DMS53 treated with DMSO at 0.1 percent for 48 hours (cell line): ENCODE data around the gene ANKRD44.

Experiments
- DNase-seq: peaks from one replicate; lab custom pipeline; 2025; ENCODE audit not compliant: unreplicated experiment; lab: John Stamatoyannopoulos, UW

ANKRD44 gene

DNA sequence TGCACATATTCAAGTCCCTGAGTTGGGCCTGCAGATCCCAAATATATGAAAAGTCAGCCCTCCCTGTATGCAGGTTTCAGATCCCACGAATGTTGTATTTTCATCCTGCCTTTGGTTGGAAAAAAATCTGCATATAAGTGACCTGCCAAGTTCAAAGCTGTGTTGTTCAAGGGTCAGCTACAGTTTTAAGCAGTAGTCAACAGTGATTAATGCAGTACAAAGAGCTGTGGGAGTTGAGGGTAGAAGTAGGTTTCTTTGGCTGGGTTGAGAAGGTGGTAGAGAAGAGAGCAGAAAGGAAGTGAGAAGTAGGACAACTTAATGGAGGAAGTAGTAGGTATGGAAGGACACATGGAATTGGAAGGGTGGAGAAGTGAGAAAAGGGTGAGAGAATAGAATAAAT, 127.9 kb downstream of the ANKRD44 start:
- DNase-seq, result no peak

DNA sequence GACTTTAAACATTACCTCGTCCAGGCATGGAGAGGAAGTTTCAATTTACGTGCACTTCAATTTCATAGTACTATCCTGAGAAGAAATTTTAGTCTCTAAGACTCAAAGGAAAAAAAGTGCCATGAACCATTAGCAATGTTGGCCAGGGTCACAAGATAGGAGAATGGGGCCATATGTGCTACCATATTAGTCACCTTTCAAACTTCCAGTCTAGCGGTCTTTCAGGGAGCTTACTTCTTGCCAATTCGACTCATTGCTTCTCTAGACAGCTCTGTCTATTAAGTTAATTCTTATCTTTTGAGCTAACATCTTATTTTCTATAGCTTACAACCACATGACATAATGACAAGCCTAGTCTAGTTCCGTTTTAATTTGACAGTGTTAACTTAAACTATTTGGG, 129.1 kb downstream of the ANKRD44 start:
- DNase-seq, result no peak

DNA sequence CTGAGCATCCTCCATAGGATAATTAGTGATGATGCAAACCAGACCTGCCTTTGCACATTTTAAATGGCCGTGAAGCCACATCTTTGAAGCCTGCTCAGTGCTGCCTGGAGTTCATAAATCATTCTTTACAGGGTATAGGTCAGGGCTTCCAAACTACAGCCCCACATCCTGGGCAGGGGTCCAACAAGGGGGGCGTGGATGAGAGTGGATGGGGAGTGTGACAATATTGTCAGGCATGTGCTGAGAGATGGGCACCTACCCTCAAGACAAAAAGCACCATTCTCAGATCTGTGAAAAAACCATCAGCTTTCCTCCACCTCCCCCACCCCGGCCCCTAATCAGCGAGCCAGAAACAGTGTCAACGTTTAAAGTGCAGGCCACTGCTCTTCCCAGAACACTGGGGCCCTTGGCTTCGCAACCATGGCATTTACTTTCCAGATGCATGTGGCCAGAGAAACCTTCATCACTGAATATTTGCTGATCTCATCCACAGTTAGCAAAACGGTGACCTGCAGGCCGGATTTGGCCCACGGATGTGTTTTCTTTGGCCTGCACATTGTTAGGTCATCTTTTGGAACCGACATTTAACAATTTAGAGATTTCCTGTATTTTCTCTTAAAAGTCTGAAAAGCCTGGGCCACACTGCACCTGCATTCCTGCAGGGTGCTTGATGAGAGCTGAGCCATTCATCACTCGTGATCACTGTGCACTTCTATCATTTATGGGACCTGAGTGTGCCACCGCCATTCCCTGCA, 130.7 kb downstream of the ANKRD44 start:
- DNase-seq, result no peak

DNA sequence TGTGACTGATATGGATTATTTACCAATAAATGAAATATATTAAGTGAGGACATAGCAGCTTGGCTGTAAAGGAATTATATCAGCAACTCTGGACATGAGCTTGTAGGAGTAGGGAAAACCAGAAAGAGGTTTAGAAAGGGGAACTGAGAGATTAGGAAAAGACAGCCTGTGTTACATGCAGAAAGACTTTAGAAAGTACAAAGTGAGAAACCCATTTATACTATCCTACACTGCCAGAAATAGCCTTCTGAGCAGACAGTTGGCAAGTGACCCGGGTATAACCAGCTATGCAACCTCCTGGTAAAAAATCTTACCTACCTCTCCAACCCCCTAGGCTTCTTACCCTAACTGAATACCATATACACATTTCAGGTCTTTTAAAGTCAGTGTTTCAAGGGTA, 134.1 kb downstream of the ANKRD44 start:
- no peak for DNase-seq

DNA sequence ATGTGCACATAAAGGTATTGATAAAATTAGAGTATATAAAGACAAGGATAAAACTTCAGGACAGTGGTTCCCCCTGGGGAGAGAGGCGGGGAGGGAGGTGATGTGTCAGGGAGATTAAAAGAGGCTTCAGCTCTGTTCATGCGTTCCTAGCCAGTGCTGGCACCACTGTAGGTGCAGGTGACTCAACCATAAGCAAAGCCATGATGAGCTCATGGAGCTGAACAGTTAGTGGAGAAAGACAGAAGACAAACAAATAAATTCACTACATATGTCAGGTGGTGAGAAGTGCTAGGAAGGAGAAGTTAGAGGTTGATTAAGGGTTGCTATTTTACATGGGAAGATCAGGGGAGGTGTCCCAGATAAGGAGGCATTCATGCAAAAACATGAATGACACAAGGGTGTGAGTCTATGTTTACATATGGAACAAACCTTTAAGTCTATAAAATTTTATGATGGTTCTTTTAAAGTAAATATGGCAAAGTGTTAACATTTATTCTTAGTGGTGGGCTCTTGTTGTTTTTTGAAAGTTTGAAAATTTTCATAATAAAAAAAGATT, 136.0 kb downstream of the ANKRD44 start:
- no peak for DNase-seq

DNA sequence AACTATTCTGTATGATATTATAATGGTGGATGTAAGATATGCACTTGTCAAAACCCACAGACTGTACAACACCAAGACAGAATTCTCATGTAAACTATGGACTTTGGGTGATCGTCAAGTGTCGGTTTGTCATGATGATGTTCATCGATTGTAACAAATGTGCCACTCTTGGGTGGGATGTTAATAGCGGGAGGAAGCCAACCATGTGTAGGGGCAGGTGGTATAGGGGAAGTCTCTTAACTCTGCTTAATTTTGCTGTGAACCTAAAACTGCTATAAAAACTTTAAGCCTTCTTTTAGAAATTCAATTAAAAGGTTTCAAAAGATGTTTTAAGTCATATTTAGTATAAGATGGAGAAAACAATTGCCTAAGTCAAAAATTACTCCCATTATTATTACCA, 139.0 kb downstream of the ANKRD44 start:
- no peak for DNase-seq

DNA sequence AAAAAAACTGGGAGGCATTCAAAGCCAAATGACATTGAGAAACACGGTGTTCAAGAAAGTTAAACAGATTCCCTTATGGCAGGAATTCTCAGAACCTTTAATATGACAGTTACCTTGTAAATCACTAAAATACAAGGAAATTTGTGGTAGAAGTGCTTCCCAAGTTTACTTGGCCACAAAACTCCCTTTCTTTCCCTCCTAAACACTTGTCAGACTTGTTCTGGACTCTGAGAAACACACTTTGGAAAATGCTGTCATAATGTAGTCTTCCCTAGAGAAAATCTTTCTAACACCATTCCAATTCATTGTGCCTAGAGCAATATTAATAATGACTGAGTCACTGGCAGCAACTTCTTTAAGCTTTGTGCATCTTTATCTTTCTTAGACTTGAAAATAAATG, 140.4 kb downstream of the ANKRD44 start:
- no peak for DNase-seq

DNA sequence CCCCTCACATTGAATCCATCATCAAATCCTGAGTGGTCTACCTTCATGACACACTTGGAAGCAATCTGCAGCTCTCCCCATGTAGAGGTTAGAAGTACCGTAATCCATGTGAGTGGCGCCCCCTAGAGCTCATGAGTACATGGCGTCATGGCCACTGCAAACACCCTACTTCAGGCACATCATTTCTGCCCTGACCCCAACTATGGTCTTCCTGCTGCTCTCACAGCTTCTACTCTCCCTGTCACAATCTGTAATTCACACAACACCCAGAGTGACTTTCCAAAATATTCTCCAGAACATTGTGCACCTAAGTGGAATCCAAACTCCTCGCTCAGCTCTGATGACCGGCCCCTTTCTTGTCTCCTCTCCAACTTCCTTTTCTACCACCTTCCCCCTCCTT, 141.9 kb downstream of the ANKRD44 start:
- peak; percentile 30 for DNase-seq

DNA sequence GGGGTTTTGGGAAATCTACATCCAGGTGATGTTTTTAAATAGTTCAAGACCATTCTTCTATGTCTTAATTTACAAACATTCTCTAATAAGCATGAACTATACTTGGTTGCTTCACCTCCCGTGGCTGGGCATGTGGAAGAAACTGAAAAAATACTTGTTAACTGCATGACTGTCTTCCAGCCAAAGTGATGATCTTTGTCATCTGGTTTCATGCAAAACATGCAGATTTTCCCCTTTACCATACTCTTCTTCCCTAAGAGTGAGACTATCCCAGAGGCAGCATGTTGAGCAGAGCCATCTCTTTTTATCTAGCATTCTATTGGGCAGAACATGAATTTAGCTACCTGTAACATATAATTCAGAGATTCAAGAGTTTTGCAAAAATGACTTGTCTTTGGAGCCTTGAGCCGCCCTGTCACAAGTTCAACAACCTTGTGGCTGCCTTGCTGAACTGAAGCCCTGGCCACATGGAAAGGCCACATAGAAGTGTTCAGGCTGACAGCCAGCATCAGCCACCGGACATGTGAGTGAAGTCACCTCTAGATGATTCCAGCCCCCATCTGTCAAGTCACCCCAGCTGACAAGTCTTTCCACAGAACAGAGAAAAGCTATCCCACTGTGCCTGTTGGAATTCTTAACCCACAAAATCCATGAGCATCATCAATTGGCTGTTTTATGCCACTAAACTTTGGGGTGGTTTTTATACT, 142.8 kb downstream of the ANKRD44 start:
- DNase-seq, result no peak

DNA sequence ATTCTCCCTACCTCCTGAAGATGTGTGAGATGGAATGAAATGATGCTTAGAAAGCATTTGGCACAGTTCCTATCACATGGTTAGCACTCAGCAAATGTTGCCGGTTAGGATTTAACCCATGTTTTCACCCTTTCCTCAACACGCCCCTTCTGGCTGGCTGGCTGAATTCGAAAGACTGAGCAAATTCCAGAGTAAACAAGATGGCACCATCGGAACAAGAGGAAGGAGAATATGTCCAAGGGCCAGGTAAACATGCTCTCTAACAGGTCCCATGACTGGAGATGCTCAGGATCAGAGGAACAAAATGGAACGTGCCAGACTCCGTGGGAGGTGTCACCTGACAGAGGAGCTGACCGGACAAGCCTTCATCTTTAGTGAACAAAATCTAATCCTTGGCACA, 145.6 kb downstream of the ANKRD44 start:
- peak; percentile 12 for DNase-seq

DNA sequence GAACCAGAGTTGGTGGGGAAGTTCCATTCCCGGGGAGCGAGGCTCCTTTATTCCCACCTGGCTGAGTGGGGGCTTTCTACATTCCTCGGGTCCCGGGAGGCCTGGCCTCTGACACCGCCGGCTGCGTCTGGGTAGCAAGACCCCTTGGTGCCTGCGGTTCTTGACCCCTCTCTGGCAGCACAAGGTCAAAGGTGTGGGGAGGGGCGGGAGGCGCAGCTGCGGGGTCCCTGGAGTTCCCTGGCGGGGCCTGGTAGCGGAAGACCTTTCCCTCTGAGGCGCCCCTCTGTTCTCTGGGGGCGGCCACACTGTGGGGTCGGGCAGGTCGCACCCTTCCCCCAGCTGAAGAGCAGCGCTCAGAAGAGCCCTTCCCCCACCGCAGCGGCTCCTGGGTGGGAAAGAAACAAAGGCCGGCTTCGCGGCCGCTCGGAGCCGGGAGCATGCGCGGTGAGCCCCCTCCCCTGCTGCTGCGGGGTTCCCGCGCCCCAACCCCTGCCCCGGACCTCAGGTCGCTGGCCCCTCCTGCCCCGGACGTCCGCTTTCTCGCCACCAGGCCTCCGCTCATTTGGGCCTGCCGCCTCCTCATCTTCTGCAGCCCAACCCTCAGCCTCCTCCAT, 146.3 kb downstream of the ANKRD44 start:
- no peak for DNase-seq

DNA sequence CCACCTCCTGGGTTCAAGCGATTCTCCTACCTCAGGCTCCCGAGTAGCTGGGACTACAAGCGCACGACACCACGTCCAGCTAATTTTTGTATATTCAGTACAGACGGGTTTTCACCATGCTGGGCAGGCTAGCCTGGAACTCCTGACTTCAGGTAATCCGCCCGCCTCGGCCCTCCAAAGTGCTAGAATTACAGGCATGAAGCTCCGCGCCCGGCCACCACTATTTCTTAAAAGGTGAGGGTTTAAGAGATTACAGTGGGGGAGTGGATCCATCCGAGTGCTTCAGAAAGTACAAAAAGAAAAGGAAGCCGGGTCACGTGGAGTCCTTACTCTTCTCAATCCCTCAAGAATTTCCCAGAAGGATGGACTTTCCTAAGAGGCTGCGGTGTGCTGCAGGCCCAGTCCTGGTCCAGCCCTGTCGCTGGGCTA, 146.9 kb downstream of the ANKRD44 start:
- DNase-seq, result no peak

DNA sequence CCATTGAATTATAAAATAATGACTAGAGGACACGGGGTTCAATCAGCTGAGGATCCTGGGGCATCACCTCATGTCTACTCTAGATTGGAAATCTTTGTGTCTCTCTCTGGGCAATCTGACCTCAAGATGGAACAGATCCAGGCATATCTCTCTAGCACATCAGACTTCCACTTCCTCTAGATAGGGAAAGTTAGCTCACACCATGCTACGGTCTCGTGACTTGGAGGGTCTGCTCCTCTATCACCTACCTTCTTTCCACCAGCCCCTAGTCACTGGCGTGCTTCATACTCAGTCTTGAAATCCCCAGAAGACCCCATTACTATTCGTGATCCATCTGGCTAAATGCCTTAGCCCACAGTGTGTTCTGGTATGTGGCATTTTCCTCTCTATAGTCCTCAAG, 148.8 kb downstream of the ANKRD44 start:
- DNase-seq, result no peak

DNA sequence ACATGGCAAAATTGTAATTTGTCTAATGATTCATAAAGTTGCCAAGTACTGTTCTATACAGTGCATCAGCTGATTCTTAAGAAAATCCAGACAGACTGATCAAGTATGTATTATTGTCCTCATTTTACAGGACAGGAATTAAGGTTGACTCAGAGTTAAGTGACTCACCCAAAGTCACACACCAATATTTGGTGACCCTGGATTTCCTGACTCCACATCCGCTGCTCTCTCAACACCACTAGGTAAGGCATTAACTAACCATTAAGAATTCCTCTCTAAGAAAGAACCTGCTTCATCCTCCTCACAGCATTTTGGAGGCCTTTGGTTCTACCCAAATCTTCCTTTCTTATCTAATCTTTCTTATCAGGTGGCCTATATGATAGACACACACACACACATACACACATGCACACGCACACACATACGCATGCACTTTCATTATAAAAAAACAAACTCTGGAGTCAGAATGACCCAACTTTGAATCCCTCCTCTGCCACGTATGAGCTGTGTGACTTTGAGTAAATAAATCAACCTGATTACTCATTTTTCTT, 150.8 kb downstream of the ANKRD44 start:
- DNase-seq, result peak; percentile 14

DNA sequence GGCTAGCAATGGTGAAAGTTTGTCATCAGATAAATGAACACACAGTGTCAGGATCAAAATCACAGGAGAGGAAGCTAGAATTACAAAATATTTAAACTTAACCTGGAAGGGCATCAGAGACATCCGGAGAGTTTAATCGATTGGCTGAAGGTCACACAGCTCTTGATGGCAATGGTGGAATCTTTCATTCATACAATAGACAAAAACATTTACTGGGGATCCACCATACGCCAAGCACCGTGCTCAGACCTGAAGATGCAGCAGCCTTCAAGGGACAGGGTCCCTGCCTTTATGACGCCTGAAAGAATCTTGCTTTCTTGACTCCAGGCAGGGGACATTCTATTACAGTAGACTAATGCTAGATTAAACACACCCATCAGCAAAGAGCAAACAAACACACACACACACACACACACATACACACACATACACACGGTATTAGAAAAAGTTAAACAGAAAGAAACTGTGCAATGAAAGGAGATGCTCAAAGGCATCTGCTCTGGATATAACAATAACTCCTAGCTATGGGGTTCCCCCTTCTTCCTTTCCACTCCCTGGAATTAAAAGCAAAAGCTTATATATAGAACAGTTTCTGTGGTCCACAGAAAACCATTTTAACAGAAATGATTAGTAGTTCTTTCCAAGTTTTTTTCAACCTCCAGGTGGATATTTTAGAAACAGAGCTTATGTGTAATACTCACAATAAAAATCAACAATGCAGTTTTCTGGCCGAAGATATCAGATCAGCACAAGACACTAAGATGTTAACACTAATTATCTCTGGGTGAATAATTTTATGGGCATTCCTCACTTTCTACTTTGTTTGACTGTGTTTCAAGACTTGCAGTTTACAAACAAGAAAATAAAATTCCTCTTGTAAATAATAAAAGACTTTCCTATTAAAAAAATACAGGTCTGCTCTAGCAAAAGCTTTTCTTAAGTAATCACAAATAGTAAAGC, 151.7 kb downstream of the ANKRD44 start:
- no peak for DNase-seq

DNA sequence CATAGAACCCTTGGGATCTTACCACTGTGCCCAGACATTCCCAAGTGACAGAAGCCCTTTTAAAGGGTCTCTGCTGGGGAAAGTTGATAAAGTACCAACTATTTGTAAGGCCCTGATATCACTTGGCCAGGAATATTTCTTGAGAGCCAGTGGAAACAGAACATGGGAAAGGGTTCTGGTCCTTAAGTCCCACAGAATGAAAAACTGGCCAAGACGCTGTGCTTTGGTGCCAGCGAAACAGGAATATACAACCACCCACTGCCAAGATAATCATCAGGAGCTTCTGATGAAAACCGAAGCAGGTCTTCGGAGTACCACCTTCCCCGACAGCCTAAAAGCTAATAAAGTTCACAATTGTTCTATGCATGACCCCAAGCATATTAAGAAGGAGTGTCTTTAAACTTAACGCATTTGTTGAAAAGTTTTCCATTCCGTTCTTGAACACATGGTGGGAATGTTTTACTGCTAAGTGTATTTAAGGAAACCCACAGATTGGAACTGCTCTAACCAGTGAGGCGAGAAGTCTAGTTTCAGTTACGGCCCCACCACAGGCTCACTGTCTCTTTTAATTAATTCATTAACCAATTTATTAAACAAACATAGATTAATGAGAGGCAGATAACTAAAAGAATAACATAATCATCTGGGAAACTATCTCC, 152.6 kb downstream of the ANKRD44 start:
- no peak for DNase-seq

DNA sequence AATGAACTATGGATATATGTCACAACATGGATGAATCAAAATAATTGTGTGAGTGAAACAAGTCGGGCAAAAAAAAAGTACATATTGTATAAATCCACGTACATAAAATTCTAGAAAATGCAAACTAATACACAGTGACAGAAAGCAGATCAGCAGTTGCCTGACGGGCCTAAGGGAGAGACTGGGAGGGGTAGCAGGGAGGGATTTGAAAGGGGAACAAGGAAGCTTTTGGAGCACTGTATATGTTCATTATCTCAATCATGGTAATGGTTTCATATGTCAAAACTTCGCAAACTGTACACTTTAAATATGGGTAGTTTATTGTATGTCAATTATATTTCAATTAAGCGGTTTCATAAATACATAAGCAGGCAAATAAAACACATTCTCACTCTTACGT, 153.8 kb downstream of the ANKRD44 start:
- no peak for DNase-seq

DNA sequence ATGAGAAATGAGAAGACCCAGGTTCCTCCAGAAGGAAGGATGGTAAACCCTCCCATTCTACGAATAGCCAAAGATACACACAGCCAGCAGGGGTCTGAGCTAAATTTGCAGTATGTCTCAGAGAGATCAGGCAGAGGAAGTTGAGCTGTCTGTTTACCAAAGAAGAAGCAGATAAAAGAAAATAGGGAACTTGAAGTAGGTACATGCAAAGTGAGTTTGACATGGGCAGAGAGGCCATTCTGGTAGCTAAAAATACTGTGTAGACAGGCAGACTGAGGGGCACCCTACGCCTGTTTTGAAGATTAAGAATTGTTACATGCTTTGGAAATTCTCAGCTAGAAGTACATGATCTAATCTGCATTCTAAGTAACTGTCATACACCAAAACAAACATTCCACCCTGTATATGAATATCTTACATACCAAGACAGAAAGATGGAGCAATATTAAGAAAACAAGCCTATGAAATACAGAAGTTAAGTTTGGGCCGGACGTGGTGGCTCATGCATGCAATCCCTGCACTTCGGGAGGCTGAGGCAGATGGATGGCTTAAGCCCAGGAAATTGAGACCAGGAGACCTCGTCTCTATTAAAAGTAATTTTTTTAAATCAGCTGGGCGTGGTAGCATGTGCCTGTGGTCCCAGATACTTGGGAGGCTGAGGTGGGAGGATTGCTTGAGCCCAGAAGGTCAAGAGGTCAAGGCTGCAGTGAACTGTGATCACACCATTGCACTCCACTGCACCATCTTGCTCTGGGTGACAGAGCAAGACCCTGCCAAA, 157.9 kb downstream of the ANKRD44 start:
- no peak for DNase-seq

DNA sequence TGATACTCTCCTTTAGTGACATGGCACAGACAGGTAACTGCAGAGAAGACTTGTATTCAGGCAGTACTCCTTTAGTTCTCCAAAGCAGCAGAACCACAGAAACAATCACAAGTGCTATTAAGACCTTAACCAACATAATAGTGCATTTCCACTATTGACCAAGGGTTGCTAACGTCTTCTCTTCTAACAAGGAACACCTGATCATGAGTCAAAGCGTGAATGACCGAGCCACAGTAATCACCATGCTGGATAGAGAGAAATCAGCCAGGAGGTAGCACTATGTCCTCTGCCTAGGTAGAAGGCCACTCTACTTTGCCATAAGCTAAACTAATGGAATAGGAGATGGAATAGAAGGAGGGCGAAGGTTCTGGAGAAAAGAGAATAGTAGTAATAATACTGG, 161.0 kb downstream of the ANKRD44 start:
- DNase-seq, result no peak
